A549 treated with CORT108297 at 1 μM for 4 hours (cell line): ENCODE measurements around the gene OR5B17. TPM values are rescaled to one million over a fixed set of nuclear protein-coding genes. Genes with fewer than 3 reads are reported as not detected.

Experiments used
- total RNA-seq: library from RNA; stranded (reverse); fragments of 200-300 nt; extraction: Qiagen RNA extraction; gene quantifications from 5 replicates; pipeline ENCODE4 v1.2.3, GENCODE V29; 2022

Gene OR5B17
- total RNA-seq = not detected in 5 replicates

DNA sequence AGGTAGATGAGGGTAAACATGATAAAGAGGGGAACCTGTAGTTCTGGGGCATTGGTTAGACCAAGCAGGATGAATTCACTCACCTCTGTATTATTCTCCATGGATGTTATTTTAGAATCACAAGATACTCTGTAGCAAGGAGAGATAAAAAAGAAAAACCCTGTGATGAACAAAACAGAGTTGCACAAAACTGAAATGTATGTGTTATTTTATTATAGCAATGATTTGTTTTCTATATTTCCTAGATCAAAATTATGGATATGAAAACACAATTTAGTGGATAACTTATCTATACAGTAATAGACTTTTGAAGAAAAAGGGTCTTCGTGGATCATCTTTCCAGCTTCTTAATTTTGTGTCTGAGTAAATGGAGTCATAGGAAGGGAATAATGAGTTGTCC, at the start of gene OR5B17:
OR5B17 (minus strand) TSS at position 101 of the 400 bp plus-strand sequence; CDS start at position 101, 0 bp downstream.

GRCh38 chr11:58406774-58407173, 47.9 kb upstream of the OR5B17 start, which contains the start of gene OR5B3:
TSS of gene OR5B3 (minus strand) at chr11:58406874. CDS start at chr11:58403409, 3,465 bp downstream.

Other genes starting within 250 kb of the OR5B17 start
- not detected in 5 replicates for gene OR9I1, start 233.5 kb downstream of the OR5B17 start, total RNA-seq
- not detected in 5 replicates for gene OR9Q2, start 170.0 kb downstream of the OR5B17 start, total RNA-seq
- not detected in 5 replicates for gene OR1S2, start 154.9 kb downstream of the OR5B17 start, total RNA-seq
- gene OR1S1, start 146.3 kb downstream of the OR5B17 start, total RNA-seq = not detected in 5 replicates
- gene OR10Q1, start 130.2 kb downstream of the OR5B17 start, total RNA-seq = not detected in 5 replicates
- gene OR10W1, start 90.8 kb downstream of the OR5B17 start, total RNA-seq = not detected in 5 replicates
- gene OR5B3, start 47.8 kb upstream of the OR5B17 start, total RNA-seq = not detected in 5 replicates
- not detected in 5 replicates for gene OR5B2, start 69.1 kb upstream of the OR5B17 start, total RNA-seq
- not detected in 5 replicates for gene OR5B12, start 83.2 kb upstream of the OR5B17 start, total RNA-seq
- not detected in 5 replicates for gene OR5B21, start 149.0 kb upstream of the OR5B17 start, total RNA-seq
- 2.1 to 2.7 TPM (median 2.3 TPM) in 5 replicates for gene LPXN, start 216.8 kb upstream of the OR5B17 start, total RNA-seq
- 33.5 to 45.5 TPM (median 40.3 TPM) in 5 replicates for gene ZFP91, start 220.0 kb upstream of the OR5B17 start, total RNA-seq